HL-60 (cell line): Measurements from ENCODE around the gene INTS7.

Experiments used
- DNase-seq, 2 experiments: peaks; one replicate each; pipeline ENCODE4 v3.0.0-alpha.2; 2010 to 2020; ENCODE audit warnings: low read depth in 1 of 2, low spot score in 1 of 2
- H3K27ac ChIP-seq: fragments of 250-450 bp; sonication (Bioruptor Pico); replicated peaks from 2 replicates; pipeline ENCODE4 v1.5.1; 2020; ENCODE audit warnings: mild to moderate bottlenecking, moderate library complexity
- H3K27me3 ChIP-seq: fragments of 250-450 bp; sonication (Bioruptor Pico); 2 replicates; pipeline ENCODE4 v1.5.1; 2021; ENCODE audit warnings: mild to moderate bottlenecking, moderate library complexity; ENCODE audit not compliant: insufficient read depth, poor library complexity, severe bottlenecking
- H3K4me3 ChIP-seq: replicated peaks from 2 replicates; pipeline ENCODE4 v1.5.1; 2011; ENCODE audit warnings: mild to moderate bottlenecking, control low read depth, low read length; ENCODE audit not compliant: insufficient read depth
- CTCF ChIP-seq: IDR thresholded peaks from one replicate; pipeline ENCODE4 v1.5.1; 2011; ENCODE audit warnings: low read length, control low read depth, inconsistent platforms; ENCODE audit not compliant: insufficient read depth
- GABPA ChIP-seq: IDR thresholded peaks from 2 replicates; pipeline ENCODE4 v1.6.1; 2012; ENCODE audit warnings: low read depth
- POLR2AphosphoS5 ChIP-seq: IDR thresholded peaks from 2 replicates; pipeline ENCODE4 v1.6.1; 2012; ENCODE audit warnings: low read depth
- REST ChIP-seq: IDR thresholded peaks from 2 replicates; pipeline ENCODE4 v1.6.1; 2012; ENCODE audit warnings: low read depth; ENCODE audit not compliant: insufficient replicate concordance
- SPI1 ChIP-seq: IDR thresholded peaks from 2 replicates; pipeline ENCODE4 v1.6.1; 2012; ENCODE audit warnings: low read depth, mild to moderate bottlenecking, borderline replicate concordance

INTS7 gene

GRCh38 chr1:211908951-211909350, 126.4 kb downstream of the INTS7 start:
- TF ChIP-seq POLR2AphosphoS5 (no peak), GABPA (no peak), SPI1 (no peak), REST (no peak), CTCF (no peak)
- no peak for DNase-seq
- Histone ChIP-seq H3K27ac (no peak overlapping the region), H3K4me3 (no peak overlapping the region), H3K27me3 (no peaks in the 10 kb centered on the region)

- TF ChIP-seq SPI1 (peak; percentile 97), CTCF (no peak), POLR2AphosphoS5 (no peak), REST (no peak), GABPA (no peak)
- Histone ChIP-seq H3K27ac (0 out of 2 replicates have a peak overlapping the region, but pooled peaks have one; percentile 13), H3K27me3 (no peaks in the 10 kb centered on the region), H3K4me3 (no peak overlapping the region)
- peak in 1 of 2 experiments; percentile 38 for DNase-seq
Observed at GRCh38 chr1:211908453-211908852, 126.9 kb downstream of the INTS7 start.

GRCh38 chr1:211903490-211904245, 131.7 kb downstream of the INTS7 start:
- no peaks in the 10 kb centered on the region for H3K27me3 ChIP-seq
- no peak for TF ChIP-seq GABPA
- TF ChIP-seq POLR2AphosphoS5, result no peak
- TF ChIP-seq REST, result no peak
- no peak for TF ChIP-seq SPI1
- TF ChIP-seq CTCF, result no peak
- H3K4me3 ChIP-seq, result no peak overlapping the region
- no peak for DNase-seq
- H3K27ac ChIP-seq, result no peak overlapping the region
